H1 (cell line): ENCODE data around the gene DLAT. TPM values are rescaled to one million over a fixed set of nuclear protein-coding genes. Genes with fewer than 3 reads are reported as not detected.
A peak's percentile ranks its signal among the peaks of the same experiment; 100 is the strongest.

Experiments used
- E2F6 ChIP-seq: IDR thresholded peaks from 2 replicates; pipeline ENCODE4 v1.6.1; 2012; ENCODE audit warnings: inconsistent platforms
- polyA plus RNA-seq, 7 experiments: library from polyadenylated mRNA; depleted of rRNA in 3 of 7; stranded (reverse) in 5 of 7; unstranded in 2 of 7; fragments of >200 nt in 5 of 7; fragments of 200-250 nt in 2 of 7; gene quantifications; 1 replicate in 5 of 7; 2 replicates in 1 of 7; 4 replicates in 1 of 7; pipeline versions ENCODE4 v1.2.1 to v1.2.3, GENCODE V29; 2011 to 2013; ENCODE audit warnings: missing spikeins in 2 of 7, mixed read lengths in 2 of 7
- total RNA-seq: library from RNA; stranded (reverse); fragmentation: NEBNext Ultra II Directional; extraction: Animal tissue kit (Norgen Biotek cat#: 25700); gene quantifications from 2 replicates; pipeline ENCODE4 v1.2.1, GENCODE V29; 2021

The DLAT gene
- total and polyA plus RNA-seq, 2 of the 8 experiments (the other 6 are each of a cell fraction or from before 2014, with no cell fraction given): 23.1 to 66.2 TPM

GRCh38 chr11:112004389-112004788 is 20.8 kb upstream of the DLAT start (continued):
- TF ChIP-seq E2F6: peak; percentile 23; the same call in 1 of the 2 replicates
